HepG2 (cell line): ENCODE results near the gene LRRC27. TPM values are rescaled to one million over a fixed set of nuclear protein-coding genes. Genes with fewer than 3 reads are reported as not detected.

Experiments used
- ATAC-seq: fragments of 200-7000 bp; cut with Tn5 transposase; 3 replicates; pipeline ENCODE4 v1.9.1; 2020; ENCODE audit warnings: mild to moderate bottlenecking, moderate library complexity
- BruUV-seq: library from RNA; stranded (reverse); fragments of 400-500 nt; replicated peaks from 2 replicates; lab custom pipeline; 2021; lab: Mats Ljungman, UMichigan
- CTCF ChIA-PET: fragments of 300-600 bp; formaldehyde crosslinking; extraction: SDS; loops from one replicate; lab custom pipeline; 2021; ENCODE audit warnings: low total read pairs, inconsistent platforms, low intra/inter-chr PET ratio; lab: Yijun Ruan, JAX
- POLR2A ChIA-PET: fragments of 350-600 bp; sonication (Branson Sonifier 250); formaldehyde crosslinking; loops from one replicate; lab custom pipeline; 2020; ENCODE audit warnings: antibody characterized with exemption, inconsistent platforms; lab: Yijun Ruan, JAX
- DNase-seq: peaks from one replicate; pipeline ENCODE4 v3.0.0-alpha.2; 2015; ENCODE audit warnings: low spot score
- FAIRE-seq: peaks from 3 replicates; lab custom pipeline; 2011; peaks lifted over from hg19 to GRCh38; lab: Jason Lieb, UNC
- H2AFZ ChIP-seq: one replicate; pipeline ENCODE4 v1.6.1; 2011; ENCODE audit warnings: low read length, inconsistent platforms
- H3K27ac ChIP-seq: fragments of 300-600 bp; 3 replicates; pipeline ENCODE4 v1.8.0; 2011; ENCODE audit warnings: mixed run types, mild to moderate bottlenecking, mixed read lengths, low read length, inconsistent platforms; ENCODE audit not compliant: insufficient read depth; ENCODE audit errors: extremely low read length
- H3K27me3 ChIP-seq, 2 experiments: fragments of 200-600 bp in 1 of 2; 2 replicates in 1 of 2; 3 replicates in 1 of 2; pipeline versions ENCODE4 v1.6.0 to v1.8.0; 2011; ENCODE audit warnings: low read length in 2 of 2, mild to moderate bottlenecking in 2 of 2, moderate library complexity in 2 of 2, inconsistent platforms in 1 of 2; ENCODE audit not compliant: insufficient read depth in 2 of 2, control insufficient read depth in 1 of 2
- H3K36me3 ChIP-seq, 2 experiments: fragments of 200-600 bp in 1 of 2; replicated peaks in 1 of 2; 2 replicates in 1 of 2; 3 replicates in 1 of 2; pipeline versions ENCODE4 v1.5.1 to v1.8.0; 2011; ENCODE audit warnings: low read length in 2 of 2, inconsistent platforms in 1 of 2; ENCODE audit not compliant: insufficient read depth in 2 of 2, control insufficient read depth in 1 of 2
- H3K4me1 ChIP-seq: 2 replicates; pipeline ENCODE4 v1.5.1; 2012; ENCODE audit warnings: low read length, inconsistent platforms; ENCODE audit not compliant: insufficient read depth
- H3K4me2 ChIP-seq: 2 replicates; pipeline ENCODE4 v1.6.0; 2011; ENCODE audit warnings: low read depth, low read length, inconsistent platforms
- H3K4me3 ChIP-seq, 3 experiments: fragments of 200-600 bp in 1 of 3; sonication (generic), shearing (Covaris generic) in 1 of 3; replicated peaks in 1 of 3; 2 replicates each; pipeline ENCODE4 v1.5.1; 2011 to 2016; ENCODE audit warnings: low read length in 3 of 3, inconsistent platforms in 2 of 3, low read depth in 2 of 3, mild to moderate bottlenecking in 2 of 3, control low read depth in 1 of 3, mixed read lengths in 1 of 3; ENCODE audit not compliant: insufficient read depth in 1 of 3
- H3K79me2 ChIP-seq: one replicate; pipeline ENCODE4 v1.6.1; 2011; ENCODE audit warnings: low read length, inconsistent platforms; ENCODE audit not compliant: insufficient read depth
- H3K9ac ChIP-seq: 2 replicates; pipeline ENCODE4 v1.6.0; 2011; ENCODE audit warnings: mild to moderate bottlenecking, low read depth, low read length, inconsistent platforms; ENCODE audit not compliant: insufficient read depth
- H3K9me3 ChIP-seq: 2 replicates; pipeline ENCODE4 v1.5.1; 2012; ENCODE audit warnings: mild to moderate bottlenecking, low read length
- H4K20me1 ChIP-seq: 2 replicates; pipeline ENCODE4 v1.6.0; 2011; ENCODE audit warnings: inconsistent platforms, mild to moderate bottlenecking, low read length, moderate library complexity; ENCODE audit not compliant: insufficient read depth
- ATF5 ChIP-seq: sonication (generic); formaldehyde crosslinking; IDR thresholded peaks from 2 replicates; pipeline ENCODE4 v1.4.0; 2020; ENCODE audit warnings: mild to moderate bottlenecking, low read depth, missing genetic modification reagents
- CREB1 ChIP-seq, 2 experiments: fragments of 450-650 bp in 1 of 2; IDR thresholded peaks; 2 replicates each; pipeline ENCODE4 v1.6.1; 2016 to 2017; ENCODE audit warnings: control low read depth in 1 of 2, mild to moderate bottlenecking in 1 of 2, missing compliant biosample characterization in 1 of 2, missing genetic modification characterization in 1 of 2
- ESRRA ChIP-seq: sonication (generic); formaldehyde crosslinking; IDR thresholded peaks from 2 replicates; pipeline ENCODE4 v1.5.1; 2020; ENCODE audit warnings: mild to moderate bottlenecking, low read depth, missing genetic modification reagents
- FOXP1 ChIP-seq, 2 experiments: fragments of 450-650 bp in 1 of 2; IDR thresholded peaks; 2 replicates each; pipeline ENCODE4 v1.6.1; 2017 to 2018; ENCODE audit warnings: antibody characterized with exemption in 1 of 2
- GPN1 ChIP-seq: sonication (generic); formaldehyde crosslinking; IDR thresholded peaks from 2 replicates; pipeline ENCODE4 v1.5.1; 2020; ENCODE audit warnings: missing genetic modification reagents, borderline replicate concordance
- HOXA3 ChIP-seq: sonication (generic); formaldehyde crosslinking; IDR thresholded peaks from 2 replicates; pipeline ENCODE4 v1.5.0; 2020; ENCODE audit warnings: missing genetic modification reagents
- IKZF1 ChIP-seq: fragments of 450-650 bp; IDR thresholded peaks from 2 replicates; pipeline ENCODE4 v1.7.1; 2016
- MAFK ChIP-seq, 2 experiments: IDR thresholded peaks in 1 of 2; conservative IDR thresholded peaks in 1 of 2; 2 replicates each; pipeline ENCODE4 v1.6.1; 2011; ENCODE audit warnings: improper control_type of control experiment in 2 of 2, low read length in 2 of 2
- MED8 ChIP-seq: sonication (generic); formaldehyde crosslinking; IDR thresholded peaks from 2 replicates; pipeline ENCODE4 v1.8.1; 2023; ENCODE audit warnings: mild to moderate bottlenecking, missing genetic modification reagents; ENCODE audit not compliant: insufficient replicate concordance
- MNT ChIP-seq: fragments of 450-650 bp; IDR thresholded peaks from 2 replicates; pipeline ENCODE4 v1.6.1; 2016
- NFE2 ChIP-seq: sonication (generic); formaldehyde crosslinking; IDR thresholded peaks from 2 replicates; pipeline ENCODE4 v1.4.0; 2020; ENCODE audit warnings: missing genetic modification reagents
- NONO ChIP-seq, 2 experiments: fragments of 450-650 bp in 1 of 2; sonication (generic) in 1 of 2; formaldehyde crosslinking in 1 of 2; IDR thresholded peaks in 1 of 2; conservative IDR thresholded peaks in 1 of 2; 2 replicates each; pipeline versions ENCODE4 v1.6.1 to v1.8.0; 2017 to 2022; ENCODE audit warnings: mild to moderate bottlenecking in 1 of 2, missing genetic modification reagents in 1 of 2, moderate library complexity in 1 of 2
- PHB2 ChIP-seq: fragments of 450-650 bp; IDR thresholded peaks from 2 replicates; pipeline ENCODE4 v1.6.1; 2018; ENCODE audit not compliant: partially characterized antibody
- POGK ChIP-seq: sonication (generic); formaldehyde crosslinking; conservative IDR thresholded peaks from 2 replicates; pipeline ENCODE4 v1.8.0; 2022; ENCODE audit warnings: mild to moderate bottlenecking, moderate library complexity, missing genetic modification reagents
- SOX6 ChIP-seq, 2 experiments: fragments of 450-650 bp in 1 of 2; sonication (generic) in 1 of 2; formaldehyde crosslinking in 1 of 2; IDR thresholded peaks; 2 replicates each; pipeline versions ENCODE4 v1.4.0 to v1.6.1; 2017 to 2020; ENCODE audit warnings: antibody characterized with exemption in 1 of 2, mild to moderate bottlenecking in 1 of 2, missing genetic modification reagents in 1 of 2
- SP1 ChIP-seq, 2 experiments: fragments of 450-650 bp in 1 of 2; sonication (generic) in 1 of 2; formaldehyde crosslinking in 1 of 2; IDR thresholded peaks; 2 replicates each; pipeline versions ENCODE4 v1.4.0 to v1.6.1; 2016 to 2020; ENCODE audit warnings: missing genetic modification reagents in 1 of 2
- XRCC5 ChIP-seq: fragments of 200-400 bp; formaldehyde crosslinking; optimal IDR thresholded peaks from 2 replicates; pipeline ENCODE3; 2017; ENCODE audit warnings: mild to moderate bottlenecking, low read length
- ZBTB37 ChIP-seq: sonication (generic); formaldehyde crosslinking; IDR thresholded peaks from 2 replicates; pipeline ENCODE4 v1.4.0; 2020; ENCODE audit warnings: mild to moderate bottlenecking, missing genetic modification reagents
- ZNF207 ChIP-seq: fragments of 450-650 bp; IDR thresholded peaks from 2 replicates; pipeline ENCODE4 v1.6.1; 2016; ENCODE audit warnings: antibody characterized with exemption, borderline replicate concordance
- WGBS: methylation state at CpG from one replicate; pipeline ENCODE4 v1.1.6; 2017; ENCODE audit warnings: low lambda C conversion rate; 5-methylcytosine and 5-hydroxymethylcytosine counted together
- in situ Hi-C: cut with HindIII; loops from 2 replicates; pipeline ENCODE4 v1.10.0; 2017; ENCODE audit warnings: low pct_unique_long_range_greater_than_20kb; ENCODE audit not compliant: extremely low pct_ligation_motif_present
- intact Hi-C: fragments of 100-400 bp; cut with micrococcal nuclease; formaldehyde crosslinking; loops from one replicate; pipeline ENCODE4 v1.10.0; 2022; ENCODE audit not compliant: unreplicated experiment
- polyA plus RNA-seq, 8 experiments: library from polyadenylated mRNA; depleted of rRNA in 3 of 8; stranded (reverse) in 7 of 8; unstranded in 1 of 8; fragments of >200 nt; fragmentation: Illumina TruSeq in 4 of 8; extraction: Trizol in 4 of 8; gene quantifications; 2 replicates each; pipeline versions ENCODE4 v1.2.1 to v1.2.3, GENCODE V29; 2011 to 2016; ENCODE audit warnings: low read depth in 4 of 8, missing spikeins in 1 of 8, mixed read lengths in 1 of 8; ENCODE audit not compliant: insufficient read depth in 1 of 8
- total RNA-seq, 5 experiments: library from RNA; depleted of rRNA; stranded (reverse); fragments of >200 nt; fragmentation: Illumina TruSeq; extraction: Trizol; gene quantifications; 2 replicates each; pipeline ENCODE4 v1.2.3, GENCODE V29; 2016; ENCODE audit warnings: low read depth in 1 of 5

LRRC27 gene
- total and polyA plus RNA-seq, 2 of the 13 experiments (the other 11 are each of a cell fraction or from before 2014, with no cell fraction given), result 4.2 to 4.6 TPM

- intact Hi-C loops, result no loop called here
- H2AFZ ChIP-seq, result no peak overlapping the region
- no peaks in the 10 kb centered on the region for H3K36me3 ChIP-seq
- FAIRE-seq (no peak), ATAC-seq (no peak), DNase-seq (no peak)
- WGBS, result 43% methylated on average over 2 of the region's 2 CpGs
- ChIA-PET CTCF (no interaction called here), POLR2A (no interaction called here)
- no peak overlapping the region for H3K4me3 ChIP-seq
- no TSS peak for BruUV-seq
- no peaks in the 10 kb centered on the region for H3K79me2 ChIP-seq
- H3K4me1 ChIP-seq, result no peaks in the 10 kb centered on the region
- no peaks in the 10 kb centered on the region for H3K9me3 ChIP-seq
- no peak overlapping the region for H3K9ac ChIP-seq
- no peaks in the 10 kb centered on the region for H4K20me1 ChIP-seq
- peaks cover 0 to 9% of the 10 kb centered on the region in 2 experiments; a peak in 2 of 5 replicates for H3K27me3 ChIP-seq
- H3K4me2 ChIP-seq, result no peak overlapping the region
- in situ Hi-C loops, result no loop called here
- no peak overlapping the region for H3K27ac ChIP-seq
- no peak for TF ChIP-seq HOXA3 (CRISPR knock-in tag)
- TF ChIP-seq NONO (IDR thresholded peaks at IDR 0.05), result 0 out of 2 replicates have a peak, but pooled peaks have one; percentile 17
- TF ChIP-seq NONO (CRISPR knock-in tag; conservative IDR thresholded peaks at IDR 0.05), result no peak
- TF ChIP-seq ESRRA (CRISPR knock-in tag), result no peak
- TF ChIP-seq CREB1 (IDR thresholded peaks at IDR 0.05), result peak; percentile 96
- no peak for TF ChIP-seq CREB1 (CRISPR knock-in tag; IDR thresholded peaks at IDR 0.05)
- no peak for TF ChIP-seq GPN1 (CRISPR knock-in tag)
- no peak for TF ChIP-seq NFE2
- TF ChIP-seq ZBTB37 (CRISPR knock-in tag), result no peak
- TF ChIP-seq FOXP1 (IDR thresholded peaks at IDR 0.05), result 0 out of 2 replicates have a peak, but pooled peaks have one; percentile 24
- no peak for TF ChIP-seq FOXP1 (CRISPR knock-in tag; IDR thresholded peaks at IDR 0.05)
- TF ChIP-seq POGK (CRISPR knock-in tag), result no peak
- peak; percentile 53; the same call in 1 of the 2 replicates for TF ChIP-seq SOX6 (IDR thresholded peaks at IDR 0.05)
- TF ChIP-seq SOX6 (CRISPR knock-in tag; IDR thresholded peaks at IDR 0.05), result no peak
- peak; percentile 72; the same call in 1 of the 2 replicates for TF ChIP-seq IKZF1
- no peak for TF ChIP-seq MED8
- no peak for TF ChIP-seq MNT
- peak; percentile 46 for TF ChIP-seq PHB2
- 0 out of 2 replicates have a peak, but pooled peaks have one; percentile 37 for TF ChIP-seq ZNF207
- TF ChIP-seq XRCC5, result no peak
- peak; percentile 28 to 36; a peak in 1 of 4 replicates for TF ChIP-seq MAFK (conservative IDR thresholded peaks at IDR 0.05 in 1 of 2, IDR thresholded peaks at IDR 0.05 in 1 of 2; ENCODE audit: low read length in 2 of 2)
- no peak for TF ChIP-seq ATF5 (CRISPR knock-in tag)
- 0 out of 2 replicates have a peak, but pooled peaks have one; percentile 39 for TF ChIP-seq SP1 (IDR thresholded peaks at IDR 0.05)
- TF ChIP-seq SP1 (CRISPR knock-in tag; IDR thresholded peaks at IDR 0.05), result no peak
Measured at GRCh38 chr10:132427939-132428367, 96.0 kb downstream of the LRRC27 start.
